HG03039 (cell line): ENCODE measurements around the gene CFAP20DC.
"Not testable (repeated sequence)": the region's sequence is repeated elsewhere in the genome, so short reads cannot be mapped to it uniquely, and the experiment has no call there.

Source experiments
- ATAC-seq: cut with Tn5 transposase; IDR thresholded peaks from one replicate; pipeline ENCODE4 v1.9.1; 2021; ENCODE audit warnings: mild to moderate bottlenecking, moderate library complexity; ENCODE audit not compliant: unreplicated experiment

CFAP20DC gene

DNA sequence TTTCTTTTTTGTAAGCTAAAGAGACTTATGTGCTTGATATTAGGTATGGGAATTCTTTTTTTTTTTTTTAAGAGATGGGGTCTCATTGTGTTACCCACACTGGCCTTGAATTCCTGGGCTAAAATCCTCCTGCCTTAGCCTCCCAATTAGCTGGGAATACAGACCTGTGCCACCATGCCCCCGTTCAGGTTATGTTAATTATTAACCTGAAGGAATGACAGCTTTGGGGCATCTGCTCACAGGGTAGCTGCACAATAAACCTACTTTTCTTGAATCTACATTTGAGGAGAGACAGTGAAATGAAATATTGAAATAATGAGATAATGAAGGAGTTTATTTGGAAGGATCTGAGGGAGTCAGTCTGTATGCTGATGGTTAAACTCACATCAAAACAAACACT, 225.0 kb downstream of the CFAP20DC start:
- no peak for ATAC-seq

DNA sequence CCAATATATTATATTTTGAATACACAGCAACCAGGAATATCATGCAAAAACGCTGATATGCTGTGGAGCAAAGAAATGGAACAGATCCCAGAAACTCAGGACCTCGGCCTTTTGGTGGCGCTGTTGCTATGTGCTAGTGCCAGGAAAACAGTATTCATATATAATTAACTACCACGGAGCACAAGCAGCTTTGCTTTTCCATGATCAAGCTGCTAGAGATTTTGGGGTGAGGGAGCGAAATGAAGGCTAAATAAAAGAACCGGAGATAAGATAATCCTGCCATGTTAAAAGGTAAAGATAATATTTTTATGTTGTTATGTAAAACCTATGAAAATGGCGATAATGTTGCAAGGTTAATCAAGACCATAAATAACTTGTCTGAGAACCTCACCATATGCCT, 225.5 kb downstream of the CFAP20DC start:
- ATAC-seq, result no peak

- ATAC-seq, result not testable (repeated sequence)
Observed at GRCh38 chr3:58806551-58807244, 243.1 kb downstream of the CFAP20DC start.

GRCh38 chr3:58804914-58805313, 244.9 kb downstream of the CFAP20DC start:
- ATAC-seq, result no peak

DNA sequence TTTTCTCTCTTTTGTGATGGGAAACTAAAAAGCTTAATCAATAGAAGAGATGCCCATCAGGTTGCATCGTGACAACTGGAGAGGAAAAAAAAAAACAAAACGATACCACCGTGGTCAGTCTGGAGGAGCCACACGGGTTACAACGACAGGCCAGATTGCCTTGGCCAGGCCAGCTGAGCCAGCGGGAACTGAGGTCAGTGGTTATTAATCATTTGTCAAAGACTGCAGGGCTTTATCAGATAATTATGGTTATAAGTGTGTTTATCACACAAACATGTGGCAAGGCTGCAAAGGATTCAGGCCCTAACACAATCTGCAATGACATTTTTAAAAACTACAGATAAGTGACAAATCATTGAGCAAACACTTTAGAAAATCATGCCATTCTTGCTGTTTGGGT, 248.3 kb downstream of the CFAP20DC start:
- ATAC-seq, result no peak

GRCh38 chr3:58800940-58801339, 248.9 kb downstream of the CFAP20DC start:
- no peak for ATAC-seq

DNA sequence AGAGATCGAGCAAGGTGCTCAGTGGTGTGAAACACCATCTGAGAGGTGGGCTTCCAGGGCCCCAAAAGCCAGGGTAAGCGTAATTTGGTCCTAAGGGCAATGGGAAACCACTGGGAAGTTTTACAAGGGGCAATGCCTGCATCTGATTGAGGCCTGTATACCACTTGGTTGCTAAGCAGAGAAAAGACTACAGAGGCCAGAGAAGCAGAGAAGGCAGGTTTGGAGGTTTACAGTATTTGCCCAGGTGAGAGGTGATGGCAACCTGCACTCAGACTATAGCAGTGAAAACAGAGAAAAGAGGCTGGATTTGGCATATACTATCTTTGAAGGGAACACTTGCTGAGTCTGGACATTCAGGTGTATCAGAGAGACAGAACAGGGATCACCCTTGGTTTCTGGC, 249.8 kb downstream of the CFAP20DC start:
- ATAC-seq, result no peak

GRCh38 chr3:58799271-58799670, 250.6 kb downstream of the CFAP20DC start:
- no peak for ATAC-seq

GRCh38 chr3:58798312-58798711, 251.5 kb downstream of the CFAP20DC start:
- no peak for ATAC-seq

DNA sequence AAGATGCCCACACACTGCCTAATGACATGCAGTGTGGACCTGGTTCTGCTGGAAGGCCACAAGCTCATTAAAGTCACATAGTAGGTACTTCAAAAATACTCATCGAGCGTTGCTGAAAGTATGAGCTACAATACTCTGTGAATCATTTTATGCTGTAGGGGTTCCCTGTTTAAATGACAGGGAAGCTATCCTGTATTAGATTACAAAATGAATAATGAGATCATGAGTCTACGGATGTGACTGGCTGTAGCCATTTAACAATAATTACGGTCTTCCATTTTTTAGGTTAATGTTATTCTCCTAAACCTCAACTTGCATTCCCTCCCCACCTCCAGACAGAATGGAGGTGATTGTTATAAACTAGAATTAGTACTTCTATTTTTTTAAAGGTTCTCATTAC, 255.1 kb downstream of the CFAP20DC start:
- no peak for ATAC-seq

DNA sequence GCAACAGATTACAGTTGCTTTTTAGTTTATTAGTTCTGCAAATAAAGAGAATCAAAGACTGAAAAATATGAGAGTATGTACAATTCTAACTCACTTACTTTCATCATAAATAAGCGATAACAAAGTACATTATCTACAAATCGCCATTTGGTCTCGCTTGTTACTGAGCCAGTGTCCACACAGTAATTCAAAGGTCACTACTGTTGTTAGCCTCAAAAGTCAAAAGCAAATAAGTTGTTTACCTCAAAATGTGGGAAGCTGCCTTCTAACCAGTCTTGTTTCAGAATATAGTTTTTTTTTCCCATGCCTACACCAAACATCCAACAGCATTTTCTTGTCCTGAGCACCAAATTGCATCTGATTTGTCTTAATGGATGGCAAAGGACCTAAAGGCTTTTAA, 255.9 kb downstream of the CFAP20DC start:
- ATAC-seq, result no peak

GRCh38 chr3:58792921-58793451, 256.8 kb downstream of the CFAP20DC start:
- no peak for ATAC-seq

GRCh38 chr3:58789385-58789784, 260.4 kb downstream of the CFAP20DC start:
- ATAC-seq, result no peak

- no peak for ATAC-seq
Observed at GRCh38 chr3:58784888-58785287, 264.9 kb downstream of the CFAP20DC start.

DNA sequence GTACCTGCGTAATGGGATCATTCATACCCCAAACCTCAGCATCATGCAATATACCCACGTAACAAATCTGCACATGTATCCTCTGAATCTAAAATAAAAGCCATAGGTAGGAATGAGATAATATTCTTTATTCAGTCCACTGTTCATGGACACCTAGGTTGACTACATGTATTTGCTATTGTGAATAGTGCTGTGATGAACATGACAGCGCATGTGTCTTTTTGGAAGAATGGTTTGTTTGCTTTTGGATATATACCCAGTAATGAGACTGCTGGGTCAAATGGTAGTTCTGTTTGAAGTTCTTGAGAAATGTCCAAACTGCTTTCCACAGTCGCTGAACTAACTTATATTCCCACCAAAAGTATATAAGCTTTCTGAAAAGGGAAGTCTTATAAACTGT, 265.4 kb downstream of the CFAP20DC start:
- ATAC-seq, result no peak

GRCh38 chr3:58783845-58784244, 266.0 kb downstream of the CFAP20DC start:
- no peak for ATAC-seq

DNA sequence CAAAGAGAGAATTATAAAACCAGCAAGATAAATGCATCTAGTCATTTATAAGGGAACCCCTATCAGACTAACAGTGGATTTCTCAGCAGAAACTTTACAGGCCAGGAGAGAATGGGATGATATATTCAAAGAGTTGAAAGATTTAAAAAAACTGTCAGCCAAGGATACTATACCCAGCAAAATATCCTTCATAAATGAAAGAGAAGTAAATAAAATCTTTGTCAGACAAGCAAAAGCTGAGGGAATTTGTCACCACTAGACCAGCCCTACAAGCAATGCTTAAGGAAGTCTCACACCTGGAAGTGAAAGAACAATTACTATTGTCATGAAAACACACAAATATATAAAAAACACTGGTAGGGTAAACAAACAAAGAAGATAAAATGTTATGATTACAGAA, 269.9 kb downstream of the CFAP20DC start:
- no peak for ATAC-seq

DNA sequence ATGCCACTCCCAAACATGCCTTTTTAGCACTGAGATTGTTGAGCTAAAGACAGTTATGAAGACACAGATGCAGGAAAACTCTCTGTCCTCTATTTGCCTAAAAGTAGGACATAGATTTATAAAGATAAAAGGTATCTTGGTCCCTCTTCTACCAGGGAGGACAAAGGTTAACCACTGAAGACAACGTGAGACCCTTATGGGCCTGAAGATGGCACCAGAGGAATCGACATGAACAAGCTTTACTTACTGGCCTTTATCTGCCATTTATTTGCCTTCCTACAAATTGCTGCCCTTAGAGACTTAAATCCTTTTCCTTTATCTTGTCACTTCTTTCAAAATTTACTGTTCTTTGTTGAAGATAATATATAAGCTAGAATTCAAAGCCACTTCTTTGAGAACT, 273.6 kb downstream of the CFAP20DC start:
- ATAC-seq, result no peak

DNA sequence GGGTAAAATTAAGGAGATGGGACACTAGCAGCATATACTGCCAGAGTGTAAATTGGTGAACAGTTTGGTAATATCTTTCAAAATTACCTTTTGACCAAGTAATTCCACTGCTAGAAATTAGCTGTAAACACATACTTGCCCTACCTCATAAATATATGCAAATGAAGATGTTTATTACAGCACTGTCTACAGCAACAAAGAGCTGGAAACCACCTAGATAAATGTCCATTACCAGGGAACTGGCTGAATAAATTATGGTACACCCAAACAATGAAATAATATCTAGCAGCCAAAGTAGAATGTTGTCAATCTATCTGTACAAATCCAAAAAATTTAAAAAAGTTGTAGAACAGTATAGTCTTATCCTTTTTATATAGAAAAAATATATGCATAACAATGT, 277.4 kb downstream of the CFAP20DC start:
- ATAC-seq, result no peak

DNA sequence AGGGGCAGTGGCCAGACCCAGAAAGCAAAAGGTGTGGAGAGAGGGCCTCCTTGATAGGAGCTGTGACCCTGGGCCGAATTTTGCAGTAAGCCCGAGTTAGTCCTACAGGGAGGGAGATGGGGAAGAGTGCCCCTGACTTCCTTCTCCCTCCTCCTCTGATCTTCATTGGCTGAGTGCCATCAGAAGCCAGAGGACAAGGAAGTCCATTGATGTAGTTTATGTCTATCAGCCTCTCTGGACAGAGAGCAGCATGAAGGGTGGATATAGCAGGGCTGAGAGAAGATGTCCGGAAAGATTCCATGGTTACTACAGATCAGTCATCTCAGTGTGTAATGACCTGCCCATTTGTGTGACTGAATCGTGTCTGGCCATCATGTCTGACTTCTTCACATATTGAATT, 280.8 kb downstream of the CFAP20DC start:
- no peak for ATAC-seq

DNA sequence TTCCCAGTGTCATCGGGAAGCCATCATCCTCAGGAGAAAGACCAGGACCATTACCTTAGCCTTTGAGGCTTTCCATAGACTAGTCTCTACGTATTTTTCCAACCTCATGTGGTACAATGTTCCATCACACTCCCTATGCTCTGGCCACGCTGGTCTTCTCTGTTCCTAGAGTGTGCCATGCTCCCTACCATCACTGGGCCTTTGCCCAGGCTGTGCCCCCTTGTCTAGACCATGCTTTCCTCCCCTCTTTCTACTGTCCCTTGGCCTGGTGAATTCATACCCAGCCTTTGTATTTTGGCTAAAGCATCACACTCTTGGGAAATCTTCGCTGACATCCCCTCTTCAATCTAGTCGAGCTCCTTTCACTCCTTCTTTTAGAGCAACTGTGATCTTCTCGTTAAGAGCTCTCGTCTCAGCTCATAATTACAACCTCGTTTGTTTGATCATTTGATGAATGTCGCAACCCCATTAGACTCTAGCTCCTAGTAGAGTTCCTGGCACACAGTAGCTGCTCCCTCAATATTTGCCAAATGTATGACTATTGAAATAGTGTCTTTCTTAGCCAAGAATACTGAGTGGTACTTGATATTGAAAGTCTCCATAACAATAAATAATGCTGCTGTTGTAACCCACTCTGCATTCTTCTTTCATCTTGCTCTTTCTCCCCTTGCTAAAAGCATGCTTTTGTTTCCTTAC, 283.1 kb downstream of the CFAP20DC start:
- no peak for ATAC-seq

- no peak for ATAC-seq
Observed at GRCh38 chr3:58755150-58755549, 294.7 kb downstream of the CFAP20DC start.
